Tibial nerve (tissue), 3 donors: ENCODE measurements around the gene KLHL11.

Experiments
- CTCF ChIP-seq, 5 experiments: fragments of 200-600 bp in 3 of 5; fragments of 450-650 bp in 2 of 5; sonication (generic) in 3 of 5; IDR thresholded peaks; one replicate each; pipeline ENCODE4 v1.5.1; 2016 to 2019; ENCODE audit warnings: antibody characterized with exemption in 5 of 5, mild to moderate bottlenecking in 3 of 5, moderate library complexity in 2 of 5
- POLR2A ChIP-seq, 2 donors: fragments of 450-650 bp; IDR thresholded peaks; one replicate each; pipeline ENCODE4 v1.6.1; 2017; ENCODE audit warnings: antibody characterized with exemption in 2 of 2, mild to moderate bottlenecking in 2 of 2, moderate library complexity in 2 of 2

- TF ChIP-seq CTCF (IDR thresholded peaks at IDR 0.05) (no peak), POLR2A (IDR thresholded peaks at IDR 0.05) (no peak)
These were observed 51.5 kb downstream of the KLHL11 start for GRCh38 chr17:41813699-41814124.
